Esophagus muscularis mucosa (tissue), 4 donors: Measurements from ENCODE around the gene GNMT. TPM values are rescaled to one million over a fixed set of nuclear protein-coding genes. Genes with fewer than 3 reads are reported as not detected.
A peak's percentile ranks its signal among the peaks of the same experiment; 100 is the strongest.
"Not testable (repeated sequence)": the region's sequence is repeated elsewhere in the genome, so short reads cannot be mapped to it uniquely, and the experiment has no call there.

ENCODE experiments used
- DNase-seq: peaks from one replicate; pipeline ENCODE4 v3.0.0-alpha.2; 2017; ENCODE audit errors: extremely low spot score
- H3K27ac ChIP-seq, 4 donors: fragments of 200-600 bp; sonication (generic); replicated peaks in 1 of 4; 1 replicate in 3 of 4; 2 replicates in 1 of 4; pipeline ENCODE4 v1.5.1; 2016 to 2019; ENCODE audit warnings: mild to moderate bottlenecking in 1 of 4
- H3K27me3 ChIP-seq, 4 donors: fragments of 200-600 bp; sonication (generic); one replicate each; pipeline versions ENCODE4 v1.5.1 to v1.6.0; 2016 to 2019
- H3K36me3 ChIP-seq, 4 donors: fragments of 200-600 bp; sonication (generic); one replicate each; pipeline ENCODE4 v1.5.1; 2016 to 2019
- H3K4me1 ChIP-seq, 4 donors: fragments of 200-600 bp; sonication (generic); one replicate each; pipeline ENCODE4 v1.5.1; 2016 to 2019
- H3K4me3 ChIP-seq, 4 donors: fragments of 200-600 bp; sonication (generic); 1 replicate in 2 of 4; 2 replicates in 2 of 4; pipeline ENCODE4 v1.5.1; 2016 to 2019; ENCODE audit warnings: mild to moderate bottlenecking in 4 of 4, moderate library complexity in 1 of 4
- H3K9me3 ChIP-seq, 4 donors: fragments of 200-600 bp; sonication (generic); 1 replicate in 3 of 4; 2 replicates in 1 of 4; pipeline ENCODE4 v1.5.1; 2016 to 2019
- EP300 ChIP-seq: sonication (generic); formaldehyde crosslinking; IDR thresholded peaks from one replicate; pipeline ENCODE4 v1.6.1; 2017; ENCODE audit warnings: antibody characterized with exemption
- POLR2A ChIP-seq: fragments of 450-650 bp; IDR thresholded peaks from one replicate; pipeline ENCODE4 v1.6.1; 2017; ENCODE audit warnings: antibody characterized with exemption, moderate library complexity, mild to moderate bottlenecking, low read depth
- POLR2AphosphoS5 ChIP-seq, 2 donors: sonication (generic); formaldehyde crosslinking; IDR thresholded peaks; one replicate each; pipeline ENCODE4 v1.6.1; 2017; ENCODE audit warnings: antibody characterized with exemption in 2 of 2
- WGBS: methylation state at CpG from one replicate; pipeline ENCODE4 v1.1.5; 2018; 5-methylcytosine and 5-hydroxymethylcytosine counted together
- intact Hi-C: fragments of 100-400 bp; cut with DNase I; formaldehyde crosslinking; loops from one replicate; pipeline ENCODE4 v1.15.1; 2023
- total RNA-seq, 4 donors: library from RNA; depleted of rRNA; stranded (reverse); fragments of >200 nt; gene quantifications; one replicate each; pipeline versions ENCODE4 v1.1.0 to v1.2.1, GENCODE V29; 2016
- TF ChIP-seq, protein P1 (sequence below), 3 experiments: fragments of 200-600 bp in 2 of 3; fragments of 450-650 bp in 1 of 3; sonication (generic) in 2 of 3; IDR thresholded peaks; one replicate each; pipeline ENCODE4 v1.5.1; 2017 to 2019; ENCODE audit warnings: antibody characterized with exemption in 3 of 3, mild to moderate bottlenecking in 2 of 3, moderate library complexity in 1 of 3

The GNMT gene
- total RNA-seq, 4 donors from 2014 or later: 2.3 to 4.5 (median 3.6) TPM; not detected in 1

DNA sequence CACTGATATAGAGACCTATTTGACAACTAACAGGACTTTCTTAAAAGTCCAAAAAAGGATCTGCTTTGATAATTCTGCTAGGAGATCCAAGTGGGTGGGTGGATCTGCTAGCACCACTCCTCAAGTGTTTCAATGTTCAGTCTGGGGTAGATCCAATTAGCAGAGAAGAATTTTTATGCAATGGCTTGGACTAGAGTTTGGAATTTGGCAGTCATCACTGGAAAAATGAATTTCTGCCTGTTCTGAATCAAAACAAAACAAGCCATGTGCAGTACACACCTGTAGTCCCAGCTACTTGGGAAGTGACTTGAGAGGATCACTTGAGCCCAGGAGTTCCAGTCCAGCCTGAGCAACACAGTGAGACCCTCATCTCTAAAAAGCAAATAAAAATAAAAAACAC, 12.6 kb upstream of the GNMT start:
- Histone ChIP-seq H3K27me3 (no peaks in the 10 kb centered on the region), H3K27ac (peak overlapping the region in 2 of 4 donors; percentile 35 to 44), H3K4me3 (no peak overlapping the region), H3K36me3 (peaks cover 0 to 30% (median 8%) of the 10 kb centered on the region in 4 donors), H3K9me3 (no peaks in the 10 kb centered on the region), H3K4me1 (peaks cover 0 to 15% (median 10%) of the 10 kb centered on the region in 4 donors)
- DNase-seq: no peak
- intact Hi-C loops: no loop called here
- TF ChIP-seq POLR2A: no peak
- TF ChIP-seq POLR2AphosphoS5 (IDR thresholded peaks at IDR 0.05): peak in 1 of 2 donors; percentile 14

- H3K4me3 ChIP-seq: no peak overlapping the region
- H3K27me3 ChIP-seq: no peaks in the 10 kb centered on the region
- no peak for DNase-seq
- no peak overlapping the region for H3K27ac ChIP-seq
- 97% methylated on average over 4 of the region's 4 CpGs for WGBS
- no peaks in the 10 kb centered on the region for H3K36me3 ChIP-seq
- intact Hi-C loops: no loop called here
- no peaks in the 10 kb centered on the region for H3K9me3 ChIP-seq
- peaks cover 0 to 15% (median 10%) of the 10 kb centered on the region in 4 donors for H3K4me1 ChIP-seq
- TF ChIP-seq, protein P1, sequence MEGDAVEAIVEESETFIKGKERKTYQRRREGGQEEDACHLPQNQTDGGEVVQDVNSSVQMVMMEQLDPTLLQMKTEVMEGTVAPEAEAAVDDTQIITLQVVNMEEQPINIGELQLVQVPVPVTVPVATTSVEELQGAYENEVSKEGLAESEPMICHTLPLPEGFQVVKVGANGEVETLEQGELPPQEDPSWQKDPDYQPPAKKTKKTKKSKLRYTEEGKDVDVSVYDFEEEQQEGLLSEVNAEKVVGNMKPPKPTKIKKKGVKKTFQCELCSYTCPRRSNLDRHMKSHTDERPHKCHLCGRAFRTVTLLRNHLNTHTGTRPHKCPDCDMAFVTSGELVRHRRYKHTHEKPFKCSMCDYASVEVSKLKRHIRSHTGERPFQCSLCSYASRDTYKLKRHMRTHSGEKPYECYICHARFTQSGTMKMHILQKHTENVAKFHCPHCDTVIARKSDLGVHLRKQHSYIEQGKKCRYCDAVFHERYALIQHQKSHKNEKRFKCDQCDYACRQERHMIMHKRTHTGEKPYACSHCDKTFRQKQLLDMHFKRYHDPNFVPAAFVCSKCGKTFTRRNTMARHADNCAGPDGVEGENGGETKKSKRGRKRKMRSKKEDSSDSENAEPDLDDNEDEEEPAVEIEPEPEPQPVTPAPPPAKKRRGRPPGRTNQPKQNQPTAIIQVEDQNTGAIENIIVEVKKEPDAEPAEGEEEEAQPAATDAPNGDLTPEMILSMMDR (IDR thresholded peaks at IDR 0.05): no peak
- TF ChIP-seq POLR2A (no peak), POLR2AphosphoS5 (IDR thresholded peaks at IDR 0.05) (no peak), EP300 (no peak)
Observed at GRCh38 chr6:42952389-42952788, 8.2 kb upstream of the GNMT start.

DNA sequence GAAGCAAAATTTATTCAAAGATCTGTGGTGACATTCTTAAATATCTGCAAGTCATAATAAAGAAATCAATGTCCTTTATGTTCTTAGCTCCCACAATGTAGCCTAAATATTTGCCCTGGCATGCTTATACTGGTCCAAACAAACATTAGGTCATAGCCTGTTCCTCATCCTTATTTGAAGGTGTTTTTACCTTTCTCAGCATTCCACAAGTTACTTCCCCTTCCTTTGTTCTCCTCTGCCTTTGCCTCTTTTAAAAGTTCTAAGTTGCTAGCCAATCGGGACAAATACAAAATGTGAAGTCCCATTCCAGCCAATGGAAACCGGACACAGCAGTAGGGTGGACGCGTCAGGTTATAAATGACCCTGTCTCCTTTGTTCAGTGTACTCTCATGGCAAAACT, 6.1 kb upstream of the GNMT start:
- H3K36me3 ChIP-seq, H3K4me1 ChIP-seq, DNase-seq, H3K9me3 ChIP-seq, H3K4me3 ChIP-seq, intact Hi-C loops, H3K27me3 ChIP-seq, H3K27ac ChIP-seq: not testable (repeated sequence)
- 93% methylated on average over 4 of the region's 4 CpGs for WGBS

DNA sequence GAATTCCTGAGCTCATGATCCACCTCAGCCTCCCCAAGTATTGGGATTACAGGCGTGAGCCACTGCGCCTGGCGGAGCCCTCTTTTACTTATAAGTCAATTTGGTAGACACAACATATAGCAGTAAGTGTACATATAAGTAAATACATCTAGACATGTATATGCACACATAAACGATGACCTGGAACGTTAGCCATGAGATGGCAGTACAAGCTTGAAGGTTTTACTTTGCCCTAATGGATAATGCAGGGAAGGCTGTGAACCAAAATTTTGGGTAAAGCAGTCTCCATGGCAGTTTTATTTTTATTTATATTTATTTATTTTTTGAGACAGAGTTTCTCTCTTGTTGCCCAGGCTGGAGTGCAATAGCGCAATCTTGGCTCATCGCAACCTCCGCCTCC, 2.4 kb upstream of the GNMT start:
- H3K4me3 ChIP-seq: no peak overlapping the region
- TF ChIP-seq POLR2A (no peak), POLR2AphosphoS5 (IDR thresholded peaks at IDR 0.05) (no peak), EP300 (no peak)
- TF ChIP-seq, protein P1 (IDR thresholded peaks at IDR 0.05): no peak
- H3K27ac ChIP-seq: no peak overlapping the region
- intact Hi-C loops: no loop called here
- no peaks in the 10 kb centered on the region for H3K9me3 ChIP-seq
- DNase-seq: no peak
- peaks cover 9 to 22% (median 20%) of the 10 kb centered on the region in 4 donors for H3K4me1 ChIP-seq
- H3K36me3 ChIP-seq: peaks cover 0 to 14% (median 12%) of the 10 kb centered on the region in 4 donors
- 87% methylated on average over 8 of the region's 8 CpGs for WGBS
- H3K27me3 ChIP-seq: no peaks in the 10 kb centered on the region

GRCh38 chr6:42959917-42960242, 674 bp upstream of the GNMT start:
- no peak for DNase-seq
- Histone ChIP-seq H3K27me3 (no peaks in the 10 kb centered on the region), H3K9me3 (no peaks in the 10 kb centered on the region), H3K4me3 (peak overlapping the region; percentile 54 to 61 (median 59)), H3K4me1 (peaks cover 9 to 22% (median 20%) of the 10 kb centered on the region in 4 donors), H3K27ac (no peak overlapping the region), H3K36me3 (peaks cover 9 to 31% (median 29%) of the 10 kb centered on the region in 4 donors)
- intact Hi-C loops: no loop called here
- 50% methylated on average over 13 of the region's 13 CpGs for WGBS
- TF ChIP-seq, protein P1 (IDR thresholded peaks at IDR 0.05): no peak
- TF ChIP-seq EP300: no peak
- no peak for TF ChIP-seq POLR2A
- TF ChIP-seq POLR2AphosphoS5 (IDR thresholded peaks at IDR 0.05): no peak

GRCh38 chr6:42961020-42961470, 491 bp downstream of the GNMT start:
- Histone ChIP-seq H3K27ac (peak overlapping the region in 2 of 4 donors; percentile 33 to 47), H3K27me3 (no peaks in the 10 kb centered on the region), H3K36me3 (peaks cover 17 to 43% (median 40%) of the 10 kb centered on the region in 4 donors), H3K9me3 (no peaks in the 10 kb centered on the region), H3K4me1 (peaks cover 9 to 22% (median 20%) of the 10 kb centered on the region in 4 donors), H3K4me3 (peak overlapping the region; percentile 54 to 61 (median 59))
- TF ChIP-seq EP300: no peak
- TF ChIP-seq, protein P1 (IDR thresholded peaks at IDR 0.05): no peak
- DNase-seq: no peak
- intact Hi-C loops: no loop called here
- 29% methylated on average over 13 of the region's 15 CpGs for WGBS
